Lower leg skin (tissue), 3 donors: ENCODE results near the gene PPFIA3.

Experiments used
- POLR2A ChIP-seq, 2 donors: fragments of 450-650 bp; IDR thresholded peaks; one replicate each; pipeline ENCODE4 v1.6.1; 2016 to 2017; ENCODE audit warnings: antibody characterized with exemption in 2 of 2, mild to moderate bottlenecking in 1 of 2, moderate library complexity in 1 of 2
- TF ChIP-seq, protein P1 (sequence below), 3 donors: fragments of 450-650 bp; IDR thresholded peaks; one replicate each; pipeline ENCODE4 v1.5.1; 2016; ENCODE audit warnings: antibody characterized with exemption in 3 of 3, mild to moderate bottlenecking in 3 of 3, moderate library complexity in 2 of 3

- TF ChIP-seq POLR2A (IDR thresholded peaks at IDR 0.05) = no peak
- TF ChIP-seq, protein P1, sequence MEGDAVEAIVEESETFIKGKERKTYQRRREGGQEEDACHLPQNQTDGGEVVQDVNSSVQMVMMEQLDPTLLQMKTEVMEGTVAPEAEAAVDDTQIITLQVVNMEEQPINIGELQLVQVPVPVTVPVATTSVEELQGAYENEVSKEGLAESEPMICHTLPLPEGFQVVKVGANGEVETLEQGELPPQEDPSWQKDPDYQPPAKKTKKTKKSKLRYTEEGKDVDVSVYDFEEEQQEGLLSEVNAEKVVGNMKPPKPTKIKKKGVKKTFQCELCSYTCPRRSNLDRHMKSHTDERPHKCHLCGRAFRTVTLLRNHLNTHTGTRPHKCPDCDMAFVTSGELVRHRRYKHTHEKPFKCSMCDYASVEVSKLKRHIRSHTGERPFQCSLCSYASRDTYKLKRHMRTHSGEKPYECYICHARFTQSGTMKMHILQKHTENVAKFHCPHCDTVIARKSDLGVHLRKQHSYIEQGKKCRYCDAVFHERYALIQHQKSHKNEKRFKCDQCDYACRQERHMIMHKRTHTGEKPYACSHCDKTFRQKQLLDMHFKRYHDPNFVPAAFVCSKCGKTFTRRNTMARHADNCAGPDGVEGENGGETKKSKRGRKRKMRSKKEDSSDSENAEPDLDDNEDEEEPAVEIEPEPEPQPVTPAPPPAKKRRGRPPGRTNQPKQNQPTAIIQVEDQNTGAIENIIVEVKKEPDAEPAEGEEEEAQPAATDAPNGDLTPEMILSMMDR (IDR thresholded peaks at IDR 0.05) = no peak
Measured at GRCh38 chr19:49128545-49129237, 9.3 kb downstream of the PPFIA3 start.
